Epithelial cell of esophagus (primary cell): ENCODE measurements around the gene ANXA2R.
A peak's percentile ranks its signal among the peaks of the same experiment; 100 is the strongest.

Source experiments
- DNase-seq: peaks from one replicate; pipeline ENCODE4 v3.0.0; 2010; ENCODE audit warnings: low read depth
- H3K4me3 ChIP-seq: 2 replicates; pipeline ENCODE4 v1.5.1; 2011; ENCODE audit warnings: mild to moderate bottlenecking, low read length, control low read depth
- CTCF ChIP-seq: IDR thresholded peaks from 2 replicates; pipeline ENCODE4 v1.5.1; 2011; ENCODE audit warnings: low read depth, mild to moderate bottlenecking, low read length, control low read depth, inconsistent platforms; ENCODE audit not compliant: insufficient read depth; ENCODE audit errors: missing control alignments

The ANXA2R gene

DNA sequence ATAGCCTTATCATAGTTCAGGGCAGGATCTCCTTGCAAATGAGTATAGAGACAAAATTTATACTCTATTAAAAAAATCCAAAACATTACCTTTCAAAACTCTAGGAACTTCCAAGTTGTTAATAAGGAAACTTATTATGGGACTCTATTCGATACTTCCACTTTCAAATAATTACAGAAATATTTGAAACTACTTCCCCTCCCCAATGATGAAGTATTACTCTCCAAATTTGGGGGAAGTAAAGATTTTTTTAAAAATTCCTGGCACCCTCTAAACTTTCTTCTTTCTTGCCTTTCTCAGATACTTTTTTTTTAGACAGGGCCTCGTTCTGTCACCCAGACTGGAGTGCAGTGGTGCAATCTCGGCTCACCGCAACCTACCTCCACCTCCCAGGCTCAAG, 35.1 kb downstream of the ANXA2R start:
- no peak overlapping the region for H3K4me3 ChIP-seq
- no peak for DNase-seq
- TF ChIP-seq CTCF = no peak

DNA sequence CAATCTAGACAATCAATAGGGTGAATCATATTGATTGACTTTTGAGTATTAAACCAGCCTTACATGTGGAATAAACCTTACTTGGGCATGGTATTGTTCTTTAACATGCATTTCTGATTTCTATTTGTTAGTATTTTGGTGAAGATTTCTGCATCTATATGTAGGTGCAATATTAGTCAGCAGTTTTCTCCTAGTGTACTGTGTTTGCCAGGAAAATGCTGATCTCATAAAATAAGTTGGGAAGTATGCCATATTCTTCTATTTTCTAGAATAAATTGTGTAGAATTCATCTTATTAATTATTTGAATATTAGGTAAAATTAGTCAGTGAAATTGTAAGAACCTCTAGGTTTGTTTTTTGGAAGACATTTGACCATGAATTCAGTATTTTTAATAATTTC, 38.4 kb downstream of the ANXA2R start:
- H3K4me3 ChIP-seq = no peak overlapping the region
- no peak for DNase-seq
- TF ChIP-seq CTCF = no peak

GRCh38 chr5:43000914-43001313, 39.2 kb downstream of the ANXA2R start:
- DNase-seq = peak; percentile 59
- H3K4me3 ChIP-seq = peak overlapping the region; percentile 54
- TF ChIP-seq CTCF = no peak

DNA sequence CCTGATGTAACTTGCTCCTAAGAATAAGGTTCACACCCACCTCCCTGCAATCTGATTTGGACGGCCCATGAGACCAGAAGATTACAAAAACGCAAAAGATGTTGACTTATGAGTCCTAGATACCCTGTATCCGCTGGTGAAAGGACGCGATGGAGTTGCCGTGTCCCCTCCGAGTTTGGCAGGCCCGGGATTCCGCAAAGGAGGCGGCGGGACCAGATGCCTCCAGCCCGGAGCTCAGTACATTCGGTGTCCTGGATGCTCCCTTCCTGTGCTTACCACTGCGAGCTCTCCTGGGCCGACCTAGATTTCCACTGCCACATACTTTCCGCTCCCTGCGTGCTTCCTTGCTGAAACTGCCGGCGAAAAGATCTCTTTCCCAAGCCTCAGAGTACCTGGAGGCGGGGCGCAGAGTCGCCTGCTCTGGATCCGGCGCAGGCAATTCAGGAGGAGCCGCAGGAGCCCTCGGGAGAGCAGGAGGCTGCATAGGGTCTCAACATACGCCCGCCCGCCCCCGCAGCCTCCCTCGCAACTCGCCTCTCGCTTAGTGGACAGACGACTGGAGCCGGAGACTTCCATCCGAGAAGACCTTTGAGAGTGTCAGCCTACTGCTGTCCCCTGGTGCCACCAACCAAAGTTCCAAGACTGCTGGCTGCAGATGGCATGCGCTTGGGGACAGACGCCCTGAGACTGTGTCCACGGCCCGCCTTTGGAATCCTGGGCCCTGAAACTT, 39.8 kb downstream of the ANXA2R start:
- no peak for TF ChIP-seq CTCF
- peak; percentile 62 for DNase-seq
- H3K4me3 ChIP-seq = peak overlapping the region; percentile 54

DNA sequence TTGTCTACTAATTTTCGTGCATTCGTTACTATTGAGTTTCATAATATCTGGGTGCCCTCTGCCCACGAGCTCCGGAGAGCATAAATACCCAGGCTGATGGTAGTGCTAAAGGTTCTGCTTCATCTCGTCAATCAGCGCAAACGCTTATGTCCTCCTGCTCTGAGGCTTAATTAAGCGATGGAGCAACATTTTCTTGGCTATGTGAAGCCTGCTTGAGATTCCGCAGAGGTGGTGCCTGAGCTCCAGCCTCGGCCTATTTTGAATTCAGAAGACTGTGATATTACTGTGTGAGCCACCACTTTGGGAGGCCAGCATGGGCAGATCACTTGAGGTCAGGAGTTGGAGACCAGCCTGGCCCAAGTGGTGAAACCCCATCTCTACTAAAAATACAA, 44.8 kb downstream of the ANXA2R start:
- no peak for DNase-seq
- no peak for TF ChIP-seq CTCF
- H3K4me3 ChIP-seq = peak overlapping the region; percentile 52

DNA sequence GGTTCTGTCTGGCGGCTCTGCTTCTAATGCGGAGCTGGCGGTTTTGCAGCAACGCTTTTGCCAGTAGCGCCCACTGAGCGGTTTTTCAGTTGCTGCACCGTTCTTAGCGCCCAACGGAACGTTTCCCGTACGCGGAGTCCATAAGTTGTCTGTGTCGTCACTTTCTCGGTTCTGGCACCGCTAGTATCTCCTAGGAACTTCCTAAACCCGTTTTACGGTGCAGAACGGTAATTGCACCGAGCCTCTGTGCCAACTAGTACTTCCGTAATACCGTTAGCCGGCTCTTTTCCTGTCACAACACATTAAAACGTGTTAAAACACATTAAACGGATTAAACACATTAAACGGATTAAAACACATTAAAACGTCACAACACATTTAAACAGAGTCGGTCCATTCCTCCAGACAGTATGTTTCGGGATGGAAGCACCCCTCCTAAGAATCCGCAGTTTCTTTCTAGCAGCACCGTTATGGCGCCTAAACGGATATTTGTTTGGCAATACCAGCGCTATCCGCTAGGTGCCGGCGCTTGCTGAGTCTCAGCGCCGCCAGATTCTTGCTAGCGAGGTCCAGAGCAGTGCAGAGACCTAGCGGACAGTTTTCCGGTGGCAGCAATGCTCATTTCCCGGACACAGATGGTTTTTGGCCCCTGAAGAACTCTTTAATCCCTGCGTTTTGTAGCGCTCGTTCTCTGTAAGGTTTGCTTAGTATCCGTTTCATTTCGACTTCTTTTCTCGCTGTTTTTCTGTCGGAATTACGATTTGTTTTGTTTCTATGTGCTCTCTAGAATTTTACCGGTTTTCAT, 45.4 kb downstream of the ANXA2R start:
- peak; percentile 83 for DNase-seq
- H3K4me3 ChIP-seq = peak overlapping the region; percentile 52

More for the DNA sequence above, 45.4 kb downstream of the ANXA2R start:
- TF ChIP-seq CTCF = peak; percentile 78
